Ovary (tissue), 9 donors: Measurements from ENCODE around the gene UNC13D. TPM values are rescaled to one million over a fixed set of nuclear protein-coding genes. Genes with fewer than 3 reads are reported as not detected.
"Not testable (repeated sequence)": the region's sequence is repeated elsewhere in the genome, so short reads cannot be mapped to it uniquely, and the experiment has no call there.

Experiments
- DNase-seq, 5 donors: peaks; one replicate each; pipeline ENCODE4 v3.0.0-alpha.2; 2019 to 2020
- H3K27ac ChIP-seq, 2 donors: fragments of 200-600 bp; one replicate each; pipeline versions ENCODE4 v1.5.1 to v1.8.0; 2019 to 2022
- H3K27me3 ChIP-seq: fragments of 200-600 bp; one replicate; pipeline ENCODE4 v1.8.0; 2022
- H3K36me3 ChIP-seq: fragments of 200-600 bp; sonication (generic); one replicate; pipeline ENCODE4 v1.5.1; 2019
- H3K4me1 ChIP-seq: one replicate; pipeline ENCODE4 v1.8.1; 2013; ENCODE audit warnings: mild to moderate bottlenecking, moderate library complexity; ENCODE audit not compliant: insufficient read depth
- H3K4me3 ChIP-seq: fragments of 200-600 bp; sonication (generic); one replicate; pipeline ENCODE4 v1.5.1; 2017
- H3K9me3 ChIP-seq, 2 donors: fragments of 200-600 bp in 1 of 2; sonication (generic) in 1 of 2; one replicate each; pipeline versions ENCODE4 v1.5.1 to v1.8.1; 2013 to 2019; ENCODE audit warnings: mild to moderate bottlenecking in 1 of 2, moderate library complexity in 1 of 2
- CTCF ChIP-seq, 3 donors: fragments of 450-650 bp in 2 of 3; fragments of 200-600 bp in 1 of 3; IDR thresholded peaks; one replicate each; pipeline versions ENCODE4 v1.5.1 to v1.8.0; 2016 to 2022; ENCODE audit warnings: antibody characterized with exemption in 3 of 3, mild to moderate bottlenecking in 1 of 3
- EP300 ChIP-seq: sonication (generic); formaldehyde crosslinking; IDR thresholded peaks from one replicate; pipeline ENCODE4 v1.6.1; 2017; ENCODE audit warnings: antibody characterized with exemption
- POLR2A ChIP-seq: fragments of 450-650 bp; IDR thresholded peaks from one replicate; pipeline ENCODE4 v1.6.1; 2017; ENCODE audit warnings: antibody characterized with exemption, mild to moderate bottlenecking, moderate library complexity
- WGBS, 3 donors: extraction: QIAGEN DNeasy Blood & Tissue Kit in 1 of 3; methylation state at CpG; one replicate each; pipeline versions ENCODE4 v1.1.5 to v1.1.7; 2013 to 2017; 5-methylcytosine and 5-hydroxymethylcytosine counted together
- intact Hi-C, 4 donors: fragments of 100-400 bp; cut with DNase I; formaldehyde crosslinking; loops; one replicate each; pipeline versions ENCODE4 v1.11.0 to v1.15.1; 2022 to 2023
- polyA plus RNA-seq, 2 donors: library from polyadenylated mRNA; stranded (reverse); fragments of 200-250 nt in 1 of 2; fragments of 350-450 nt in 1 of 2; fragmentation: Illumina TruSeq in 1 of 2; extraction: RNeasy Lipid Tissue Mini Kit (QIAGEN cat#74804) in 1 of 2; gene quantifications; one replicate each; pipeline ENCODE4 v1.2.3, GENCODE V29; 2013 to 2014
- total RNA-seq, 7 donors: library from RNA; depleted of rRNA in 2 of 7; stranded (reverse); fragments of >200 nt in 2 of 7; fragmentation: NEBNext Ultra II Directional in 3 of 7; extraction: Animal tissue kit (Norgen Biotek cat#: 25700) in 3 of 7; gene quantifications; one replicate each; pipeline versions ENCODE4 v1.1.0 to v1.2.4, GENCODE V29; 2016 to 2023
- donor health status: DM: no; HTN: no; CAD: no; lungs with moderate emphysema.
- donor health status: DM: no; HTN: no; CAD: no.
- donor health status: Bipolar disorder and iron deficiency.
- donor health status: DM: yes; HTN: yes; CAD: no.
- donor health status: DM: no; HTN: no; CAD: no.
- donor health status: DM: yes; HTN: yes; CAD: no.

The UNC13D gene
- total and polyA plus RNA-seq, 9 donors, result 8.9 to 24.9 (median 14.1) TPM

- no peaks in the 10 kb centered on the region for H3K27me3 ChIP-seq
- H3K9me3 ChIP-seq, result no peaks in the 10 kb centered on the region
- WGBS, 3 donors, result 0 to 1% (median 0%) methylated on average over 19 of the region's 19 CpGs
- DNase-seq, result no peak
- H3K4me3 ChIP-seq, result peak overlapping the region; percentile 74
- H3K36me3 ChIP-seq, result no peaks in the 10 kb centered on the region
- H3K27ac ChIP-seq, result peak overlapping the region; percentile 81 to 89
- TF ChIP-seq POLR2A, result no peak
- TF ChIP-seq EP300, result no peak
- peak in 1 of 3 donors; percentile 28 for TF ChIP-seq CTCF (IDR thresholded peaks at IDR 0.05)
- intact Hi-C loops, result loop anchor here in 1 of 4 donors (5.0 kb wide), 1 partner anchor 42 kb away; the partner anchor contains the start of gene TRIM65
- peaks cover 2% of the 10 kb centered on the region for H3K4me1 ChIP-seq
These were observed 10.7 kb upstream of the UNC13D start for GRCh38 chr17:75854881-75855309.

- TF ChIP-seq CTCF (IDR thresholded peaks at IDR 0.05), result no peak
- no peak for TF ChIP-seq POLR2A
- TF ChIP-seq EP300, result no peak
- intact Hi-C loops, result no loop called here
- Histone ChIP-seq H3K9me3 (no peaks in the 10 kb centered on the region), H3K27ac (peak overlapping the region; percentile 81 to 89), H3K36me3 (no peaks in the 10 kb centered on the region), H3K27me3 (no peaks in the 10 kb centered on the region), H3K4me1 (peaks cover 8% of the 10 kb centered on the region), H3K4me3 (peak overlapping the region; percentile 74)
- DNase-seq, result peak in 1 of 5 donors; percentile 58
- WGBS, 3 donors, result 15 to 19% (median 18%) methylated on average over 7 of the region's 7 CpGs
These were observed 10.0 kb upstream of the UNC13D start for GRCh38 chr17:75854101-75854748.

GRCh38 chr17:75853433-75853832, 9.2 kb upstream of the UNC13D start:
- Histone ChIP-seq H3K4me1 (peaks cover 9% of the 10 kb centered on the region), H3K27ac (no peak overlapping the region), H3K9me3 (no peaks in the 10 kb centered on the region), H3K27me3 (no peaks in the 10 kb centered on the region), H3K4me3 (no peak overlapping the region), H3K36me3 (no peaks in the 10 kb centered on the region)
- no peak for DNase-seq
- intact Hi-C loops, result no loop called here
- TF ChIP-seq EP300 (no peak), CTCF (IDR thresholded peaks at IDR 0.05) (no peak), POLR2A (no peak)
- 67 to 73% (median 69%) methylated on average over 7 of the region's 7 CpGs for WGBS, 3 donors

GRCh38 chr17:75851693-75851991, 7.4 kb upstream of the UNC13D start:
- H3K9me3 ChIP-seq, H3K4me1 ChIP-seq, H3K4me3 ChIP-seq, H3K27me3 ChIP-seq, H3K36me3 ChIP-seq, H3K27ac ChIP-seq, DNase-seq, intact Hi-C loops: not testable (repeated sequence)
- WGBS, 3 donors, result 89 to 91% (median 91%) methylated on average over 15 of the region's 15 CpGs

GRCh38 chr17:75850928-75851692, 6.9 kb upstream of the UNC13D start:
- Histone ChIP-seq H3K4me3 (no peak overlapping the region), H3K36me3 (no peaks in the 10 kb centered on the region), H3K9me3 (no peaks in the 10 kb centered on the region), H3K27ac (no peak overlapping the region), H3K4me1 (peaks cover 9% of the 10 kb centered on the region), H3K27me3 (no peaks in the 10 kb centered on the region)
- WGBS, 3 donors, result 87 to 94% (median 90%) methylated on average over 12 of the region's 12 CpGs
- DNase-seq, result no peak
- intact Hi-C loops, result no loop called here
- no peak for TF ChIP-seq CTCF (IDR thresholded peaks at IDR 0.05)
- TF ChIP-seq POLR2A, result no peak
- no peak for TF ChIP-seq EP300
